Mesenchymal stem cell (in vitro differentiated cells and primary cell): ENCODE data around the gene FNDC11.

Experiments
- DNase-seq: peaks from one replicate; pipeline ENCODE4 v3.0.0-alpha.2; 2013
- H2AFZ ChIP-seq: one replicate; pipeline ENCODE4 v1.6.1; 2013; ENCODE audit warnings: low read depth, mild to moderate bottlenecking, control low read depth, inconsistent platforms, low read length, moderate library complexity
- H2AK5ac ChIP-seq: 2 replicates; pipeline ENCODE4 v1.6.1; 2013; ENCODE audit warnings: low read length, moderate library complexity, mild to moderate bottlenecking, inconsistent platforms; ENCODE audit not compliant: severe bottlenecking
- H2BK120ac ChIP-seq: one replicate; pipeline ENCODE4 v1.6.1; 2013; ENCODE audit warnings: low read depth, mild to moderate bottlenecking, inconsistent platforms, low read length, moderate library complexity
- H2BK12ac ChIP-seq, 2 experiments: one replicate each; pipeline ENCODE4 v1.6.1; 2013; ENCODE audit warnings: inconsistent platforms in 2 of 2, low read length in 2 of 2, mild to moderate bottlenecking in 2 of 2, moderate library complexity in 2 of 2, control low read depth in 1 of 2
- H2BK15ac ChIP-seq: one replicate; pipeline ENCODE4 v1.6.1; 2013; ENCODE audit warnings: mild to moderate bottlenecking, low read depth, inconsistent platforms; ENCODE audit not compliant: poor library complexity, severe bottlenecking
- H2BK5ac ChIP-seq: 2 replicates; pipeline ENCODE4 v1.6.1; 2013; ENCODE audit warnings: low read depth, mild to moderate bottlenecking, low read length, control low read depth, inconsistent platforms; ENCODE audit not compliant: poor library complexity, severe bottlenecking
- H3K14ac ChIP-seq, 2 experiments: one replicate each; pipeline ENCODE4 v1.6.1; 2013; ENCODE audit warnings: inconsistent platforms in 2 of 2, low read length in 2 of 2, control low read depth in 1 of 2, mild to moderate bottlenecking in 1 of 2, moderate library complexity in 1 of 2
- H3K18ac ChIP-seq, 2 experiments: one replicate each; pipeline ENCODE4 v1.6.1; 2013; ENCODE audit warnings: inconsistent platforms in 2 of 2, low read length in 2 of 2, control low read depth in 1 of 2, low read depth in 1 of 2, mild to moderate bottlenecking in 1 of 2
- H3K23ac ChIP-seq, 2 experiments: one replicate each; pipeline ENCODE4 v1.6.1; 2013; ENCODE audit warnings: inconsistent platforms in 2 of 2, low read length in 2 of 2, mild to moderate bottlenecking in 2 of 2, moderate library complexity in 2 of 2, control low read depth in 1 of 2
- H3K27ac ChIP-seq: 2 replicates; pipeline ENCODE4 v1.5.1; 2013; ENCODE audit warnings: mild to moderate bottlenecking, moderate library complexity, low read length, control low read depth, inconsistent platforms; ENCODE audit not compliant: poor library complexity, severe bottlenecking
- H3K27me3 ChIP-seq, 2 experiments: 2 replicates each; pipeline versions ENCODE4 v1.6.1 to v1.7.0; 2013; ENCODE audit warnings: low read length in 2 of 2, mild to moderate bottlenecking in 2 of 2, moderate library complexity in 2 of 2, control low read depth in 1 of 2, inconsistent platforms in 1 of 2; ENCODE audit not compliant: control insufficient read depth in 1 of 2, insufficient read depth in 1 of 2
- H3K36me3 ChIP-seq, 2 experiments: 2 replicates each; pipeline versions ENCODE4 v1.6.1 to v1.7.0; 2013; ENCODE audit warnings: low read length in 2 of 2, control low read depth in 1 of 2, inconsistent platforms in 1 of 2, low read depth in 1 of 2, mild to moderate bottlenecking in 1 of 2; ENCODE audit not compliant: insufficient read depth in 2 of 2, control insufficient read depth in 1 of 2
- H3K4ac ChIP-seq, 2 experiments: one replicate each; pipeline ENCODE4 v1.6.1; 2013; ENCODE audit warnings: inconsistent platforms in 2 of 2, low read length in 2 of 2, mild to moderate bottlenecking in 2 of 2, moderate library complexity in 2 of 2, control low read depth in 1 of 2, low read depth in 1 of 2
- H3K4me1 ChIP-seq: 2 replicates; pipeline ENCODE4 v1.6.1; 2013; ENCODE audit warnings: low read depth, low read length, control low read depth; ENCODE audit not compliant: control insufficient read depth, insufficient read depth
- H3K4me2 ChIP-seq: 2 replicates; pipeline ENCODE4 v1.6.1; 2013; ENCODE audit warnings: low read length, mild to moderate bottlenecking, inconsistent platforms; ENCODE audit not compliant: poor library complexity, severe bottlenecking
- H3K4me3 ChIP-seq, 2 experiments: 2 replicates each; pipeline versions ENCODE4 v1.5.1 to v1.7.0; 2013; ENCODE audit warnings: low read length in 2 of 2, mild to moderate bottlenecking in 2 of 2, control low read depth in 1 of 2, low read depth in 1 of 2; ENCODE audit not compliant: insufficient read depth in 1 of 2
- H3K79me1 ChIP-seq: replicated peaks from 2 replicates; pipeline ENCODE4 v1.6.1; 2013; ENCODE audit warnings: mild to moderate bottlenecking, control low read depth, low read length, inconsistent platforms; ENCODE audit not compliant: poor library complexity, severe bottlenecking
- H3K9ac ChIP-seq: 2 replicates; pipeline ENCODE4 v1.7.0; 2013; ENCODE audit warnings: mild to moderate bottlenecking, low read length, moderate library complexity
- H3K9me3 ChIP-seq: 2 replicates; pipeline ENCODE4 v1.7.0; 2013; ENCODE audit warnings: mild to moderate bottlenecking, low read length; ENCODE audit not compliant: control insufficient read depth
- H4K8ac ChIP-seq: one replicate; pipeline ENCODE4 v1.6.1; 2013; ENCODE audit warnings: inconsistent platforms, mild to moderate bottlenecking, low read length, moderate library complexity
- H4K91ac ChIP-seq: one replicate; pipeline ENCODE4 v1.6.1; 2013; ENCODE audit warnings: mild to moderate bottlenecking, low read length, inconsistent platforms
- WGBS: methylation state at CpG from one replicate; pipeline ENCODE4 v1.1.7; 2013; ENCODE audit warnings: mixed read lengths; 5-methylcytosine and 5-hydroxymethylcytosine counted together

The FNDC11 gene

DNA sequence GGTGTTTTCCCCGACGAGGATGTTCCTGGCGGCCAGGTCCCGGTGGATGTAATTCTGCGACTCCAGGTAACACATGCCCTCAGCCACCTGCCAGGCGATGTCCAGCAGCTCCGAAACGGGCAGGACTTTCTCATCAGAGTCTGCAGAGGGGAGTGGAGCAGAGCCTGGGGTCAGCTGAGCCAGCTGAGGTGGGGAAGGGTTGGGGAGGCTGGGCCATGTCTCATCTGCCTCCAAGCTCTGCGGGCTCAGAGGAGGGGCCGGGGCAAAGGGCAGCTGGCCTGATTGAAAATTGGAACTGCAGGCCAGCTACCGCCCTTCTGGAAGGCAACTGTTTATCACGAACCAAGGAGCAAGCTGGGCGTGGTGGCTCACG is 23.2 kb upstream of the FNDC11 start:
- DNase-seq: no peak
- H3K27ac ChIP-seq: no peak overlapping the region
- no peak overlapping the region for H2BK5ac ChIP-seq
- peak overlapping the region in 1 of 2 experiments; percentile 22 for H3K4me3 ChIP-seq
- peaks cover 0 to 65% of the 10 kb centered on the region in 2 experiments for H3K27me3 ChIP-seq
- 88% methylated on average over 13 of the region's 14 CpGs for WGBS
- no peak overlapping the region for H4K91ac ChIP-seq
- H3K4ac ChIP-seq: no peak overlapping the region
- H3K4me2 ChIP-seq: no peak overlapping the region
- H3K23ac ChIP-seq: no peak overlapping the region
- H2AK5ac ChIP-seq: no peak overlapping the region
- no peak overlapping the region for H4K8ac ChIP-seq
- no peak overlapping the region for H3K14ac ChIP-seq
- no peaks in the 10 kb centered on the region for H3K79me1 ChIP-seq
- no peaks in the 10 kb centered on the region for H3K9me3 ChIP-seq
- no peak overlapping the region for H3K9ac ChIP-seq
- no peak overlapping the region for H2BK15ac ChIP-seq
- H3K18ac ChIP-seq: no peak overlapping the region
- no peaks in the 10 kb centered on the region for H3K36me3 ChIP-seq
- H3K4me1 ChIP-seq: peaks cover 17% of the 10 kb centered on the region
- H2BK12ac ChIP-seq: no peak overlapping the region
- no peak overlapping the region for H2AFZ ChIP-seq
- H2BK120ac ChIP-seq: no peak overlapping the region

DNA sequence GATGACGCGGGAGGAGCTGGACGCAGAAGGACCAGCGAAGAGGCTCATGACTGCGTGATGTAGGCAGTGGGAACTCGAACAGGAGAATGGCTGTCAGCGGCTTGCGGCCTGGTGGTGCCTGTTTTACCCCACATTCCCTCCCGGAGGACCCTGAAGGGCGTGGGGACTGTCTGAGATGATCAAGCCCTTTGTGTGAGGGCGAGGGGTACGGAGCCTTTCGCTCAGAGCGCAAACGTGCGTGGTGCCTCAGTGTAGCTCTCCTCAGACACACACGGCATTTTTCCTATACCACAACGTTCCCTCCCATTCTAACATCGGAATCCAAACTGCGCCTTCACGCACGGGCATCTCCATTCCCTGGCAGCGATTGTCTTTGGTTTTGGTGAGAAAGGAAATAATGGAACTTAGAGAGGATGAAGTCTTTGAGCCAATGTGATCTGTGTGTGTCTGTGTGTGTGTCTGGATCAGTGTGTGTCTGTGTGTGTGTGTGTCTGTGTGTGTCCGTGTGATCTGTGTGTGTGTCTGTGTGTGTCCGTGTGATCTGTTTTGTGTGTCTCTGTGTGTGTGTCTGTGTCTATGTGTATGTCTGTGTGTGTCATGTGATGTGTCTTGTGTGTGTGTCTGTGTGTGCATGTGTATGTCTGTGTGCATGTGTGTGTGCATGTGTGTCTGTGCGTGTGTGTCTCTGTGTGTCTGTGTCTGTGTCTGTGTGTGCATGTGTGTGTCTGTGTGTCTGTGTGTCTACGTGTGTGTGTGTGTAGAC is 22.1 kb upstream of the FNDC11 start:
- no peak overlapping the region for H2BK5ac ChIP-seq
- H2BK15ac ChIP-seq: no peak overlapping the region
- no peaks in the 10 kb centered on the region for H3K36me3 ChIP-seq
- H3K14ac ChIP-seq: no peak overlapping the region
- WGBS: 87% methylated on average over 22 of the region's 27 CpGs
- H2AK5ac ChIP-seq: no peak overlapping the region
- H3K4ac ChIP-seq: no peak overlapping the region
- no peak overlapping the region for H3K27ac ChIP-seq
- no peak overlapping the region for H2BK12ac ChIP-seq
- H3K4me3 ChIP-seq: no peak overlapping the region
- no peak overlapping the region for H4K8ac ChIP-seq
- no peak overlapping the region for H3K9ac ChIP-seq
- no peak overlapping the region for H2BK120ac ChIP-seq
- H3K18ac ChIP-seq: no peak overlapping the region
- H3K23ac ChIP-seq: no peak overlapping the region
- H3K4me2 ChIP-seq: no peak overlapping the region
- peaks cover 24% of the 10 kb centered on the region for H3K4me1 ChIP-seq
- H3K27me3 ChIP-seq: peaks cover 0 to 72% of the 10 kb centered on the region in 2 experiments
- H4K91ac ChIP-seq: no peak overlapping the region
- no peaks in the 10 kb centered on the region for H3K9me3 ChIP-seq
- DNase-seq: peak; percentile 20
- no peak overlapping the region for H2AFZ ChIP-seq
- no peaks in the 10 kb centered on the region for H3K79me1 ChIP-seq

DNA sequence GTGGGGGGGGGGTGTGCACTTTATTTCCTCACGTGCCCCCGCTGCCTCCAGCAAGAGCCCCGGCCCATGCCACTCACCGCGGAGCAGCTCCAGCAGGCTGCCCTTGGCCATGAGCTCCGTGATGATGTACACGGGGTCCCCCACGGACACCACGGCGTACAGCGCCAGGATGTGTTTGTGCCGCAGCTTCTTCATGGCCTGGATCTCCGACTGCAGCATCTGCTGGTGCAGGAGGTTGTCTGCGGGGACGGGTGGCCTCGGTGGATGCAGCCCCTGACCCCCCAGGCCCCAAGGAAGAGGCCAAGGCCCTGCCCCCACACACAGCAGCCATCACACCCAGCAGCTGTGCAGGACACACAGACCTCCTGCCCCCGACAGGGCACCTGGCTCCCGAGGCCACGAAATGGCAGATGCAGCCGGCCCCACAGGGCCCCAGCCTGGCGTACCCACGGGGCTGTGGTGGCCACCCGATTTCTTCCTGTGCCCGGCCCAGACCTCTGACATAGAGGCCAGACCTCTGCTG is 21.4 kb upstream of the FNDC11 start:
- no peak overlapping the region for H2AK5ac ChIP-seq
- H3K9ac ChIP-seq: no peak overlapping the region
- DNase-seq: no peak
- no peak overlapping the region for H3K4me2 ChIP-seq
- no peak overlapping the region for H2AFZ ChIP-seq
- no peak overlapping the region for H4K91ac ChIP-seq
- H2BK15ac ChIP-seq: no peak overlapping the region
- H3K27me3 ChIP-seq: peaks cover 0 to 72% of the 10 kb centered on the region in 2 experiments
- 89% methylated on average over 22 of the region's 24 CpGs for WGBS
- H2BK120ac ChIP-seq: no peak overlapping the region
- H3K79me1 ChIP-seq: no peaks in the 10 kb centered on the region
- H3K9me3 ChIP-seq: no peaks in the 10 kb centered on the region
- peaks cover 31% of the 10 kb centered on the region for H3K4me1 ChIP-seq
- no peak overlapping the region for H3K18ac ChIP-seq
- H2BK5ac ChIP-seq: no peak overlapping the region
- H3K4ac ChIP-seq: no peak overlapping the region
- H3K4me3 ChIP-seq: no peak overlapping the region
- no peak overlapping the region for H3K27ac ChIP-seq
- no peak overlapping the region for H3K14ac ChIP-seq
- H3K36me3 ChIP-seq: no peaks in the 10 kb centered on the region
- no peak overlapping the region for H2BK12ac ChIP-seq
- H4K8ac ChIP-seq: no peak overlapping the region
- no peak overlapping the region for H3K23ac ChIP-seq

DNA sequence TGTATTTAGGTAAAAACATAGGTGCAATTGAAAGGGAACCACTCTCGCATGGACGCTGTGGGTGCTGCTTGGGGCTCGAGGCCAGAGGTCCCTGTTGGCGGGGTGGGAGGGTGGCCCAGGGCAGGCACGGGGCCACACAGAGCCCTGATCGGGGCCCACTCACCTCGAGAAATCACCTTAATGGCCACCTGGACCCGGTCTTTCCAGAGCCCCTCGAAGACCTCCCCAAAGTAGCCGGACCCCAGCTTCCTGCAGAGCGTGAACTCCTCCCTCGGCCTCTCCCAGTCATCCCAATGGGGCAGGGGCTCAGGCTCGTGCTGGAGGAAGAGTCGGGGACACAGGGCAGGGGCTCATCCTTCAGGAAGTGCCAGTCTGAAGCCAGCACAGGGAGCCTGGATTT is 20.6 kb upstream of the FNDC11 start:
- H3K4me2 ChIP-seq: no peak overlapping the region
- peaks cover 38% of the 10 kb centered on the region for H3K4me1 ChIP-seq
- H3K9me3 ChIP-seq: no peaks in the 10 kb centered on the region
- 88% methylated on average over 14 of the region's 14 CpGs for WGBS
- no peak overlapping the region for H2AFZ ChIP-seq
- no peak overlapping the region for H2AK5ac ChIP-seq
- no peak overlapping the region for H3K14ac ChIP-seq
- no peak overlapping the region for H3K23ac ChIP-seq
- no peak overlapping the region for H2BK15ac ChIP-seq
- no peaks in the 10 kb centered on the region for H3K36me3 ChIP-seq
- no peak overlapping the region for H2BK12ac ChIP-seq
- no peak overlapping the region for H4K8ac ChIP-seq
- no peak overlapping the region for H3K4ac ChIP-seq
- H3K79me1 ChIP-seq: no peaks in the 10 kb centered on the region
- H3K4me3 ChIP-seq: no peak overlapping the region
- H3K18ac ChIP-seq: no peak overlapping the region
- no peak overlapping the region for H4K91ac ChIP-seq
- H2BK120ac ChIP-seq: no peak overlapping the region
- DNase-seq: no peak
- H3K9ac ChIP-seq: no peak overlapping the region
- no peak overlapping the region for H2BK5ac ChIP-seq
- H3K27me3 ChIP-seq: peaks cover 0 to 68% of the 10 kb centered on the region in 2 experiments
- H3K27ac ChIP-seq: no peak overlapping the region
